Mesothelial cell of epicardium (in vitro differentiated cells): Measurements from ENCODE around the gene LPCAT2. TPM values are rescaled to one million over a fixed set of nuclear protein-coding genes. Genes with fewer than 3 reads are reported as not detected.

ENCODE experiments used
- DNase-seq, 2 experiments: peaks; one replicate each; pipeline ENCODE4 v3.0.0; 2021; ENCODE audit warnings: low spot score in 2 of 2; ENCODE audit not compliant: unreplicated experiment in 2 of 2
- H3K27ac Mint-ChIP-seq: 2 replicates; pipeline ENCODE4 v1.8.0; 2021; ENCODE audit warnings: mixed read lengths
- H3K27me3 Mint-ChIP-seq: 2 replicates; pipeline ENCODE4 v1.8.0; 2021; ENCODE audit warnings: low read depth, mixed read lengths
- H3K36me3 Mint-ChIP-seq: 2 replicates; pipeline ENCODE4 v1.8.0; 2021; ENCODE audit warnings: mixed read lengths
- H3K4me1 Mint-ChIP-seq: 2 replicates; pipeline ENCODE4 v1.8.0; 2021; ENCODE audit warnings: mixed read lengths
- H3K4me3 Mint-ChIP-seq: 2 replicates; pipeline ENCODE4 v1.8.0; 2021; ENCODE audit warnings: mild to moderate bottlenecking, moderate library complexity, mixed read lengths
- H3K9me3 Mint-ChIP-seq: 2 replicates; pipeline ENCODE4 v1.8.0; 2021; ENCODE audit warnings: mixed read lengths
- CTCF ChIP-seq: fragments of 200-600 bp; sonication (generic); IDR thresholded peaks from one replicate; pipeline ENCODE4 v1.5.0; 2021; ENCODE audit warnings: antibody characterized with exemption; ENCODE audit not compliant: unreplicated experiment
- total RNA-seq: library from RNA; stranded (reverse); gene quantifications from 3 replicates; pipeline ENCODE4 v1.2.1, GENCODE V29; 2021

The LPCAT2 gene
- total RNA-seq, 1 donor from 2014 or later, result 25.1 TPM

- Mint-ChIP-seq H3K4me3 (no peak overlapping the region), H3K9me3 (no peaks in the 10 kb centered on the region), H3K27me3 (peaks cover 9% of the 10 kb centered on the region), H3K4me1 (peaks cover 5% of the 10 kb centered on the region), H3K27ac (no peak overlapping the region), H3K36me3 (no peaks in the 10 kb centered on the region)
- DNase-seq, result no peak
- TF ChIP-seq CTCF, result no peak
Observed at GRCh38 chr16:55473587-55473986, 35.3 kb upstream of the LPCAT2 start.

GRCh38 chr16:55474821-55475220 is 34.1 kb upstream of the LPCAT2 start:
- Mint-ChIP-seq H3K27ac (no peak overlapping the region), H3K27me3 (peaks cover 15% of the 10 kb centered on the region), H3K9me3 (no peaks in the 10 kb centered on the region), H3K36me3 (no peaks in the 10 kb centered on the region), H3K4me3 (no peak overlapping the region), H3K4me1 (peaks cover 12% of the 10 kb centered on the region)
- TF ChIP-seq CTCF, result no peak
- DNase-seq, result no peak

- Mint-ChIP-seq H3K27me3 (peaks cover 20% of the 10 kb centered on the region), H3K9me3 (no peaks in the 10 kb centered on the region), H3K4me1 (peaks cover 21% of the 10 kb centered on the region), H3K36me3 (no peaks in the 10 kb centered on the region), H3K4me3 (no peak overlapping the region), H3K27ac (no peak overlapping the region)
- no peak for DNase-seq
- TF ChIP-seq CTCF, result no peak
Observed at GRCh38 chr16:55475919-55476318, 33.0 kb upstream of the LPCAT2 start.

- no peaks in the 10 kb centered on the region for H3K9me3 Mint-ChIP-seq
- no peaks in the 10 kb centered on the region for H3K36me3 Mint-ChIP-seq
Observed at GRCh38 chr16:55476625-55477533, 32.0 kb upstream of the LPCAT2 start.

GRCh38 chr16:55477736-55478135 is 31.1 kb upstream of the LPCAT2 start:
- no peak for TF ChIP-seq CTCF
- peaks cover under 1% of the 10 kb centered on the region for H3K36me3 Mint-ChIP-seq
- H3K9me3 Mint-ChIP-seq, result no peaks in the 10 kb centered on the region
- no peak overlapping the region for H3K4me3 Mint-ChIP-seq
- no peak overlapping the region for H3K27ac Mint-ChIP-seq
- peaks cover 20% of the 10 kb centered on the region for H3K27me3 Mint-ChIP-seq
- DNase-seq, result no peak
- peaks cover 26% of the 10 kb centered on the region for H3K4me1 Mint-ChIP-seq

More at GRCh38 chr16:55476625-55477533, 32.0 kb upstream of the LPCAT2 start:
- Mint-ChIP-seq H3K27ac (no peak overlapping the region), H3K27me3 (peaks cover 20% of the 10 kb centered on the region), H3K4me1 (peaks cover 24% of the 10 kb centered on the region), H3K4me3 (no peak overlapping the region)
- TF ChIP-seq CTCF, result no peak
- DNase-seq, result no peak
